K562 (cell line): ENCODE data around the gene LAT.

ENCODE experiments used
- IRF9 ChIP-seq: fragments of 450-650 bp; IDR thresholded peaks from 2 replicates; pipeline ENCODE4 v1.6.1; 2016; ENCODE audit warnings: missing biosample characterization, missing genetic modification characterization
- POLR2AphosphoS5 ChIP-seq: IDR thresholded peaks from 2 replicates; pipeline ENCODE4 v1.6.1; 2011; ENCODE audit warnings: mild to moderate bottlenecking, low read depth, low read length, moderate library complexity; ENCODE audit not compliant: control insufficient read depth, insufficient read depth
- TAF1 ChIP-seq: IDR thresholded peaks from 2 replicates; pipeline ENCODE4 v1.6.1; 2011; ENCODE audit warnings: mild to moderate bottlenecking, low read length, moderate library complexity; ENCODE audit not compliant: insufficient read depth, control insufficient read depth, severe bottlenecking; ENCODE audit errors: extremely low read depth
- ZNF707 ChIP-seq: fragments of 250-450 bp; sonication (Bioruptor Pico); conservative IDR thresholded peaks from 2 replicates; pipeline ENCODE4 v1.8.0; 2022; ENCODE audit warnings: inconsistent platforms, mild to moderate bottlenecking, moderate library complexity

DNA sequence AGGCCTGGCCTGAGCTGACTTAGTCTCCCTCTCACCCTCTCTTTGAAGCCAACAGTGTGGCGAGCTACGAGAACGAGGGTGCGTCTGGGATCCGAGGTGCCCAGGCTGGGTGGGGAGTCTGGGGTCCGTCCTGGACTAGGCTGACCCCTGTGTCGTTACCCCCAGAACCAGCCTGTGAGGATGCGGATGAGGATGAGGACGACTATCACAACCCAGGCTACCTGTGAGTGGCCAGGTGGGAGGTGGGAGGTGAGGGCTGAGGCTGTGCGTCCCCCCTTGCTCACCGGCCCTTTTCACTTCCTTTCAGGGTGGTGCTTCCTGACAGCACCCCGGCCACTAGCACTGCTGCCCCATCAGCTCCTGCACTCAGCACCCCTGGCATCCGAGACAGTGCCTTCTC is 1.6 kb downstream of the LAT start:
- no peak for TF ChIP-seq POLR2AphosphoS5
- TF ChIP-seq IRF9 (tag): no peak
- TF ChIP-seq TAF1: no peak
- no peak for TF ChIP-seq ZNF707 (CRISPR knock-in tag)
